SU-DHL-6 (cell line): ENCODE data around the gene LUZP1.

Experiments
- H2AFZ ChIP-seq: fragments of 200-600 bp; sonication (generic); 2 replicates; pipeline ENCODE4 v1.6.1; 2014; ENCODE audit warnings: low read depth, mild to moderate bottlenecking, moderate library complexity, mixed read lengths, antibody characterized with exemption, low read length; ENCODE audit not compliant: severe bottlenecking
- H3F3A ChIP-seq: fragments of 200-600 bp; shearing (Covaris generic); 2 replicates; pipeline ENCODE4 v1.6.0; 2016; ENCODE audit warnings: antibody characterized with exemption, mild to moderate bottlenecking; ENCODE audit not compliant: insufficient read depth
- H3K27ac ChIP-seq: fragments of 200-600 bp; sonication (generic); 2 replicates; pipeline ENCODE4 v1.5.1; 2016; ENCODE audit warnings: low read depth, mild to moderate bottlenecking, low read length, moderate library complexity, mixed read lengths
- H3K27me3 ChIP-seq: fragments of 200-600 bp; sonication (generic), shearing (Covaris generic); 2 replicates; pipeline ENCODE4 v1.6.0; 2014; ENCODE audit warnings: mild to moderate bottlenecking, low read length
- H3K36me3 ChIP-seq: fragments of 200-600 bp; sonication (generic); 2 replicates; pipeline ENCODE4 v1.6.1; 2014; ENCODE audit warnings: mild to moderate bottlenecking, low read length, mixed read lengths
- H3K4me2 ChIP-seq: fragments of 300-600, 200-600 bp; shearing (Covaris generic), sonication (generic); 2 replicates; pipeline ENCODE4 v1.6.0; 2014; ENCODE audit warnings: low read length, low read depth, mild to moderate bottlenecking; ENCODE audit not compliant: poor library complexity, severe bottlenecking
- H3K4me3 ChIP-seq: fragments of 200-600 bp; sonication (generic); 2 replicates; pipeline ENCODE4 v1.5.1; 2014; ENCODE audit warnings: antibody characterized with exemption, low read length, mild to moderate bottlenecking, mixed read lengths; ENCODE audit not compliant: insufficient read depth, poor library complexity, severe bottlenecking
- H3K79me2 ChIP-seq: fragments of 200-600 bp; sonication (generic); 2 replicates; pipeline ENCODE4 v1.6.1; 2014; ENCODE audit warnings: mild to moderate bottlenecking, low read length, moderate library complexity; ENCODE audit not compliant: insufficient read depth
- H3K9ac ChIP-seq: fragments of 200-600 bp; sonication (generic); 2 replicates; pipeline ENCODE4 v1.7.0; 2014; ENCODE audit warnings: mild to moderate bottlenecking, low read length
- H3K9me2 ChIP-seq: fragments of 200-600 bp; sonication (generic); replicated peaks from 2 replicates; pipeline ENCODE4 v1.6.1; 2014; ENCODE audit warnings: low read length; ENCODE audit not compliant: insufficient read depth
- H3K9me3 ChIP-seq: fragments of 200-600 bp; sonication (generic); 2 replicates; pipeline ENCODE4 v1.6.1; 2014; ENCODE audit warnings: low read length, mixed read lengths; ENCODE audit not compliant: insufficient read depth
- H4K20me1 ChIP-seq: fragments of 200-600 bp; sonication (generic); 2 replicates; pipeline ENCODE4 v1.6.1; 2014; ENCODE audit warnings: low read depth, mild to moderate bottlenecking, antibody characterized with exemption, low read length, moderate library complexity, mixed read lengths
- EZH2phosphoT487 ChIP-seq: fragments of 200-600 bp; sonication (generic), shearing (Covaris generic); conservative IDR thresholded peaks from 2 replicates; pipeline ENCODE4 v1.6.1; 2018; ENCODE audit warnings: mild to moderate bottlenecking, antibody characterized with exemption, low read length, moderate library complexity, mixed read lengths
- TF ChIP-seq, protein P1 (sequence below): fragments of 200-600 bp; sonication (generic); IDR thresholded peaks from one replicate; pipeline ENCODE4 v1.5.1; 2017; ENCODE audit warnings: antibody characterized with exemption, mild to moderate bottlenecking, low read length, moderate library complexity; ENCODE audit not compliant: insufficient read depth, poor library complexity, severe bottlenecking

Gene LUZP1

GRCh38 chr1:23215751-23216449 is 47.2 kb upstream of the LUZP1 start:
- Histone ChIP-seq H4K20me1 (no peaks in the 10 kb centered on the region), H3K36me3 (no peaks in the 10 kb centered on the region), H3K27ac (no peak overlapping the region), H3F3A (no peaks in the 10 kb centered on the region), H3K4me2 (no peak overlapping the region), H3K27me3 (no peaks in the 10 kb centered on the region), H3K4me3 (no peak overlapping the region), H3K79me2 (no peaks in the 10 kb centered on the region), H3K9me2 (no peaks in the 10 kb centered on the region), H3K9me3 (no peaks in the 10 kb centered on the region), H2AFZ (no peak overlapping the region), H3K9ac (no peak overlapping the region)
- TF ChIP-seq EZH2phosphoT487 = no peak
- TF ChIP-seq, protein P1, sequence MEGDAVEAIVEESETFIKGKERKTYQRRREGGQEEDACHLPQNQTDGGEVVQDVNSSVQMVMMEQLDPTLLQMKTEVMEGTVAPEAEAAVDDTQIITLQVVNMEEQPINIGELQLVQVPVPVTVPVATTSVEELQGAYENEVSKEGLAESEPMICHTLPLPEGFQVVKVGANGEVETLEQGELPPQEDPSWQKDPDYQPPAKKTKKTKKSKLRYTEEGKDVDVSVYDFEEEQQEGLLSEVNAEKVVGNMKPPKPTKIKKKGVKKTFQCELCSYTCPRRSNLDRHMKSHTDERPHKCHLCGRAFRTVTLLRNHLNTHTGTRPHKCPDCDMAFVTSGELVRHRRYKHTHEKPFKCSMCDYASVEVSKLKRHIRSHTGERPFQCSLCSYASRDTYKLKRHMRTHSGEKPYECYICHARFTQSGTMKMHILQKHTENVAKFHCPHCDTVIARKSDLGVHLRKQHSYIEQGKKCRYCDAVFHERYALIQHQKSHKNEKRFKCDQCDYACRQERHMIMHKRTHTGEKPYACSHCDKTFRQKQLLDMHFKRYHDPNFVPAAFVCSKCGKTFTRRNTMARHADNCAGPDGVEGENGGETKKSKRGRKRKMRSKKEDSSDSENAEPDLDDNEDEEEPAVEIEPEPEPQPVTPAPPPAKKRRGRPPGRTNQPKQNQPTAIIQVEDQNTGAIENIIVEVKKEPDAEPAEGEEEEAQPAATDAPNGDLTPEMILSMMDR = no peak

DNA sequence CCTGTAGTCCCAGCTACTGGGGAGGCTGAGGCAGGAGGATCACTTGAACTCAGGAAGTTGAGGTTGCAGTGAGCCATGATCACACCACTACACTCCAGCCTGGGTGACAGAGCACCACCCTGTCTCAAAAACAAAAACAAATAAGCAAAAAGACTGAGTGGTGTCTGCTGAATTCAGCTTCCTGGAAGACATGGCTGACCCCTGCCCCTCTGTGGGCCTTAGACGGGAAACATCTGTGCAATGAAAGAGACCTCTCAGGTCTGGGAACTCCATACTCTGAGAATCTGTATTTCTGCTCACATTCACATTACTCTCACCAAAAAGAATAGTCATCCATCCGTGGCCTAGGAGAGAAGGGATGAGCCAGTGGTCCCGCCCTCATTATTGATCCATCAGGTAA is 46.6 kb upstream of the LUZP1 start:
- Histone ChIP-seq H3K4me2 (no peak overlapping the region), H3K36me3 (no peaks in the 10 kb centered on the region), H3K9me3 (no peaks in the 10 kb centered on the region), H2AFZ (no peak overlapping the region), H3K79me2 (no peaks in the 10 kb centered on the region), H3K4me3 (no peak overlapping the region), H3K9ac (no peak overlapping the region), H3K27me3 (no peaks in the 10 kb centered on the region), H3K9me2 (no peaks in the 10 kb centered on the region), H4K20me1 (no peaks in the 10 kb centered on the region), H3K27ac (no peak overlapping the region), H3F3A (no peaks in the 10 kb centered on the region)
- TF ChIP-seq, protein P1 = no peak
- no peak for TF ChIP-seq EZH2phosphoT487

- Histone ChIP-seq H3K9ac (no peak overlapping the region), H3K36me3 (no peaks in the 10 kb centered on the region), H3K9me3 (no peaks in the 10 kb centered on the region), H2AFZ (no peak overlapping the region), H3K4me3 (no peak overlapping the region), H3K79me2 (no peaks in the 10 kb centered on the region), H3K27me3 (no peaks in the 10 kb centered on the region), H3K27ac (no peak overlapping the region), H3K4me2 (no peak overlapping the region), H4K20me1 (no peaks in the 10 kb centered on the region), H3K9me2 (no peaks in the 10 kb centered on the region), H3F3A (no peaks in the 10 kb centered on the region)
- no peak for TF ChIP-seq EZH2phosphoT487
- TF ChIP-seq, protein P1 = no peak
These were observed 46.0 kb upstream of the LUZP1 start for GRCh38 chr1:23214640-23215039.
